Subcutaneous abdominal adipose tissue (tissue), 5 donors: ENCODE results near the gene CES1.
A peak's percentile ranks its signal among the peaks of the same experiment; 100 is the strongest.
"Not testable (repeated sequence)": the region's sequence is repeated elsewhere in the genome, so short reads cannot be mapped to it uniquely, and the experiment has no call there.

Experiments used
- H3K27ac ChIP-seq: one replicate; pipeline ENCODE4 v1.7.0; 2013; ENCODE audit warnings: low read depth, mild to moderate bottlenecking, inconsistent platforms, low read length, moderate library complexity
- H3K27me3 ChIP-seq, 5 donors: one replicate each; pipeline ENCODE4 v1.7.0; 2013; ENCODE audit warnings: low read length in 5 of 5, inconsistent platforms in 1 of 5; ENCODE audit not compliant: control insufficient read depth in 5 of 5, insufficient read depth in 4 of 5
- H3K36me3 ChIP-seq, 5 donors: one replicate each; pipeline ENCODE4 v1.7.0; 2013; ENCODE audit warnings: low read length in 5 of 5; ENCODE audit not compliant: control insufficient read depth in 5 of 5, insufficient read depth in 5 of 5
- H3K4me1 ChIP-seq, 5 donors: one replicate each; pipeline ENCODE4 v1.7.0; 2013; ENCODE audit warnings: low read length in 5 of 5, mild to moderate bottlenecking in 3 of 5, moderate library complexity in 1 of 5; ENCODE audit not compliant: control insufficient read depth in 5 of 5, insufficient read depth in 5 of 5
- H3K4me3 ChIP-seq, 5 donors: one replicate each; pipeline ENCODE4 v1.7.0; 2013; ENCODE audit warnings: low read length in 5 of 5, low read depth in 1 of 5
- H3K9ac ChIP-seq, 5 donors: one replicate each; pipeline ENCODE4 v1.7.0; 2013; ENCODE audit warnings: low read length in 5 of 5, mild to moderate bottlenecking in 4 of 5, moderate library complexity in 3 of 5
- H3K9me3 ChIP-seq, 5 donors: one replicate each; pipeline ENCODE4 v1.7.0; 2013; ENCODE audit warnings: low read length in 5 of 5; ENCODE audit not compliant: control insufficient read depth in 5 of 5
- donor health status: healthy.
- donor health status: healthy.
- donor health status: healthy.
- donor health status: healthy.
- donor health status: healthy.

The CES1 gene

GRCh38 chr16:55778757-55779156 lies 54.1 kb downstream of the CES1 start:
- no peak overlapping the region for H3K27ac ChIP-seq

GRCh38 chr16:55775857-55776256 lies 57.0 kb downstream of the CES1 start:
- Histone ChIP-seq H3K9ac (no peak overlapping the region), H3K36me3 (peaks cover 0 to 13% (median 0%) of the 10 kb centered on the region in 5 donors), H3K27ac (no peak overlapping the region), H3K9me3 (no peaks in the 10 kb centered on the region), H3K27me3 (no peaks in the 10 kb centered on the region), H3K4me3 (no peak overlapping the region), H3K4me1 (no peaks in the 10 kb centered on the region)

More at GRCh38 chr16:55778757-55779156, 54.1 kb downstream of the CES1 start:
- Histone ChIP-seq H3K9ac (no peak overlapping the region), H3K27me3 (no peaks in the 10 kb centered on the region), H3K9me3 (no peaks in the 10 kb centered on the region), H3K36me3 (peaks cover 0 to 6% (median 0%) of the 10 kb centered on the region in 5 donors), H3K4me3 (no peak overlapping the region), H3K4me1 (no peaks in the 10 kb centered on the region)

GRCh38 chr16:55773859-55774549 lies 58.9 kb downstream of the CES1 start:
- H3K27ac ChIP-seq = no peak overlapping the region
- H3K27me3 ChIP-seq = peaks cover 0 to 3% (median 0%) of the 10 kb centered on the region in 5 donors
- H3K4me3 ChIP-seq = no peak overlapping the region
- H3K36me3 ChIP-seq = peaks cover 0 to 19% (median 0%) of the 10 kb centered on the region in 5 donors
- no peak overlapping the region for H3K9ac ChIP-seq
- no peaks in the 10 kb centered on the region for H3K9me3 ChIP-seq
- no peaks in the 10 kb centered on the region for H3K4me1 ChIP-seq

DNA sequence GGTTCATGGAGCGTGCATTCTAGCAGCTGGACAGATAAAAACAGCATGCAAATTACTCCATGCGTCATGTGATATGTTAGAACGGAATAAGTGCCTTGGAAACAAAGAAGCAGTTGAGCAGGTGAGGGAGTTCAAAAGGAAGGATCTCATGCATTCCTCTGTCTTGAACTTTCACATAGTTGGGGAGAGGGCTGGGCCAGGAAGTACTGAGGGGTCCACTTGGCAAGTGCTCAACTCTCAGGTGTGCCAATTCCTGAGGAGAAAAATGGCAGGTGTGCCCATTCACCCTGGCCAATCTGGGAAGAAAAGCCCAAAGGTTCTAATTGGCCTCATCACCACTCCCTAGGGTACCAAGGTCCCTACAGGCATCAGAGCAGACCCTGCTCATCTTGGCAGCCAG lies 67.7 kb downstream of the CES1 start:
- H3K9ac ChIP-seq = no peak overlapping the region

GRCh38 chr16:55760310-55761001 lies 72.4 kb downstream of the CES1 start:
- Histone ChIP-seq H3K4me1 (peaks cover 0 to 23% (median 15%) of the 10 kb centered on the region in 5 donors), H3K27me3 (no peaks in the 10 kb centered on the region), H3K4me3 (peak overlapping the region in 4 of 5 donors; percentile 49 to 76 (median 53)), H3K9me3 (no peaks in the 10 kb centered on the region), H3K27ac (no peak overlapping the region), H3K36me3 (no peaks in the 10 kb centered on the region), H3K9ac (peak overlapping the region in 2 of 5 donors; percentile 46 to 62)

More for the DNA sequence above, 67.7 kb downstream of the CES1 start:
- H3K4me1 ChIP-seq = peaks cover 0 to 10% (median 4%) of the 10 kb centered on the region in 5 donors
- H3K4me3 ChIP-seq = no peak overlapping the region
- H3K9me3 ChIP-seq = no peaks in the 10 kb centered on the region
- no peak overlapping the region for H3K27ac ChIP-seq
- no peaks in the 10 kb centered on the region for H3K27me3 ChIP-seq
- H3K36me3 ChIP-seq = no peaks in the 10 kb centered on the region

DNA sequence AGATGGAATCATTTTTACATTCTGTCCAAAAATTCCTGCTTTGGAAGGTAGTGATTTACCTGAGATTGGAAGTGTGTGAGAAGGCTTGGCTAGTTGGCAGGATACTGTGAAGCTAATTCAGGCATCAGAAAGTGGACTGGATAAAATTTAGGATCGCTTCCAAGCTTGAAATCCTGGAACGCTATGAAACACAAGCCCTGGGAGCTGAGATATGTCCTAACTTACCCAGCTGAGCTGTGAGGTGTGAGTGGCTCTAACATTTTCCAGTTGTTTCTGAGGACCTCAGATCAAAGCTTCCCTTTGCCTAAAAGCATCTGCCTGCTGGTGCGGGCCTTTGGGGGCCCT lies 73.0 kb downstream of the CES1 start:
- not testable (repeated sequence) for H3K27ac ChIP-seq

DNA sequence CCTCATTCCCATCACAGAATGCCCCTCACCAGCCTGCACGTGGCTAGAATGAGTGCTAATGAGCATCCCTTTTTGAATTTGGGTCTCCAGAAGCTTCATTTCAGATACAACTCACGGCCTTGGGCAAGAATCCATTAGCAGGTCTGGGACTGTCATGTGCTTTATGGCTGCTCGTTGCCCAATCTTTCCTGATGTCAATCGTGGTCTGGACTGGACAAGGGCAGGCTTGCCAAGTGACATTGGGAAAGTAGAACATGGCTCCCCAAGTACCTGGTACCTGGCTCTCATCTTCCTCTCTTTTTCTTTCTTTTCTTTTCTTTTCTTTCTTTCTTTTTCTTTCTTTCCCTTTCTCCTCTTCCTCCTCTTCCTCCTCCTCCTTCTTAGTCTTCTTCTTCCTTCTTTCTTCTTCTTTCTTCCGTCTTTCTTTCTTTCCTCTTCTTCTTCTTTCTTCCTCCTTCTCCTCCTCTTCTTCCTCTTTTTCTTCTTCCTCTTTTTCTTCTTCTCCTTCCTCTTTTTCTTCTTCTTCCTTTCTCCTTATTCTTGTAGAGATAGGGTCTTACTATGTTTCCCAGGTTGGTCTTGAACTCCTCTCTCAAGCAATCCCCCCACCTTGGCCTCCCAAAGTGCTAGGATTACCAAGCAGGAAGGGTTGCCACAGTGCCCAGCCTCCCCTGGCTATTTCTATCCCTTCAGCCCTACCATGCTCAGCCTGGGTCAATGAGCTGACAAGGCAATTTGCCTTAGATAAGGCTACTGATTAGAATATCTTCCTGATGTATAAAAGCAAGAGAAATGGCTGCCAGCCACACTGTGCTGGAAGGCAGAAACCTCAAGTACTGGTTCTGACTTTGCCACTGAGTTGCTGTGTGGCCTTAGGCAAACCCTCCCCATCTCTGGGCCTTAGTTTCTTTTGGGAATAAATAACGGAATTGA lies 75.0 kb downstream of the CES1 start:
- not testable (repeated sequence) for H3K9me3 ChIP-seq, H3K9ac ChIP-seq, H3K36me3 ChIP-seq, H3K27me3 ChIP-seq, H3K4me3 ChIP-seq, H3K27ac ChIP-seq
- H3K4me1 ChIP-seq = peaks cover 0 to 23% (median 15%) of the 10 kb centered on the region in 5 donors

More for the DNA sequence above, 73.0 kb downstream of the CES1 start:
- not testable (repeated sequence) for H3K27me3 ChIP-seq, H3K4me3 ChIP-seq, H3K9ac ChIP-seq, H3K36me3 ChIP-seq, H3K9me3 ChIP-seq
- H3K4me1 ChIP-seq = peaks cover 0 to 23% (median 15%) of the 10 kb centered on the region in 5 donors

GRCh38 chr16:55756963-55757362 lies 75.9 kb downstream of the CES1 start:
- Histone ChIP-seq H3K27ac (no peak overlapping the region), H3K4me1 (peaks cover 0 to 23% (median 15%) of the 10 kb centered on the region in 5 donors), H3K4me3 (no peak overlapping the region), H3K36me3 (no peaks in the 10 kb centered on the region), H3K27me3 (no peaks in the 10 kb centered on the region), H3K9ac (no peak overlapping the region), H3K9me3 (peaks cover 0 to 9% (median 6%) of the 10 kb centered on the region in 5 donors)

DNA sequence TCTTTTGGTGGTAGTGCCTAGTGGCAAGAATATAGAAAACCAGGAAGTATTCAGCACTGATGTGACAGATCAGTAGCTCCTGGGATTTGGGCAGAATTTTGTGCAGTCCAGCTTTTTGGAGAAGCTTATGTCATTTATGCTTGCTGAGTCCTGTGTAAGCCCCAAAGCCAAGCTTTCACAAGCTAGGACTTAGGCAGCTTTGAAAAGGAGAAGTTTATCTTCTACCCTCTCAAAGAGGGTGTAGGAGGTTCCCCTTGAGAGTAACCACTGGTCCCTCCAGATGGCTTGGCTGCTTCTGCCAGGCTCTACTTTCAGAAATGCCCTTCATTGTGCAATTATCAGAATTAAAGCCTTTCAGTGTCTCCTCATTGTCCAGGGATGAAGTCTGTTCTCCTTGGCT lies 78.8 kb downstream of the CES1 start:
- Histone ChIP-seq H3K9me3 (peaks cover 0 to 12% (median 6%) of the 10 kb centered on the region in 5 donors), H3K4me3 (no peak overlapping the region), H3K36me3 (no peaks in the 10 kb centered on the region), H3K9ac (no peak overlapping the region), H3K4me1 (peaks cover 0 to 9% (median 6%) of the 10 kb centered on the region in 5 donors), H3K27me3 (no peaks in the 10 kb centered on the region), H3K27ac (no peak overlapping the region)
